ENCODE data around the gene SLC20A1.
"Not testable (repeated sequence)": the region's sequence is repeated elsewhere in the genome, so short reads cannot be mapped to it uniquely, and the experiment has no call there.

Gene SLC20A1

GRCh38 chr2:112645310-112646101, at the start of gene SLC20A1:
TSS of gene SLC20A1 (plus strand) at chr2:112645939. CDS start at chr2:112646829, 890 bp downstream.
- DNase-seq: peak; percentile 99

- no peak for DNase-seq
Measured at GRCh38 chr2:112597537-112598322, 48.0 kb upstream of the SLC20A1 start.

GRCh38 chr2:112600634-112601033, 45.1 kb upstream of the SLC20A1 start:
- DNase-seq: no peak

GRCh38 chr2:112601754-112602153, 44.0 kb upstream of the SLC20A1 start:
- no peak for DNase-seq

GRCh38 chr2:112602917-112603316, 42.8 kb upstream of the SLC20A1 start:
- no peak for DNase-seq

GRCh38 chr2:112603731-112604130, 42.0 kb upstream of the SLC20A1 start:
- DNase-seq: no peak

GRCh38 chr2:112604952-112605351, 40.8 kb upstream of the SLC20A1 start:
- DNase-seq: no peak

GRCh38 chr2:112605926-112606325, 39.8 kb upstream of the SLC20A1 start:
- no peak for DNase-seq

GRCh38 chr2:112606547-112606946, 39.2 kb upstream of the SLC20A1 start:
- no peak for DNase-seq

- DNase-seq: no peak
Measured at GRCh38 chr2:112607680-112608438, 37.9 kb upstream of the SLC20A1 start.

GRCh38 chr2:112609320-112609719, 36.4 kb upstream of the SLC20A1 start:
- DNase-seq: not testable (repeated sequence)

GRCh38 chr2:112612283-112612682, 33.5 kb upstream of the SLC20A1 start:
- DNase-seq: not testable (repeated sequence)

- no peak for DNase-seq
Measured at GRCh38 chr2:112614201-112614840, 31.4 kb upstream of the SLC20A1 start.

GRCh38 chr2:112615051-112615450, 30.7 kb upstream of the SLC20A1 start:
- no peak for DNase-seq

- not testable (repeated sequence) for DNase-seq
Measured at GRCh38 chr2:112615798-112616197, 29.9 kb upstream of the SLC20A1 start.

- no peak for DNase-seq
Measured at GRCh38 chr2:112618383-112618782, 27.4 kb upstream of the SLC20A1 start.

- DNase-seq: no peak
Measured at GRCh38 chr2:112621790-112622527, 23.8 kb upstream of the SLC20A1 start.

- no peak for DNase-seq
Measured at GRCh38 chr2:112622528-112622849, 23.2 kb upstream of the SLC20A1 start.

GRCh38 chr2:112623913-112624777, 21.6 kb upstream of the SLC20A1 start:
- DNase-seq: peak; percentile 71

- no peak for DNase-seq
Measured at GRCh38 chr2:112625474-112626114, 20.1 kb upstream of the SLC20A1 start.

- DNase-seq: peak; percentile 68
Measured at GRCh38 chr2:112626604-112627059, 19.1 kb upstream of the SLC20A1 start.

Measured in activated naive CD4-positive, alpha-beta T cell treated with anti-CD3 and anti-CD28 coated beads, Interleukin-2, amount 50 U/mL, for 16 hours (primary cell).